Measurements from ENCODE around the gene CLCA2. TPM values are rescaled to one million over a fixed set of nuclear protein-coding genes. Genes with fewer than 3 reads are reported as not detected.
"Not testable (repeated sequence)": the region's sequence is repeated elsewhere in the genome, so short reads cannot be mapped to it uniquely, and the experiment has no call there.

Gene CLCA2
- polyA plus RNA-seq, 1 donor from 2014 or later = not detected

DNA sequence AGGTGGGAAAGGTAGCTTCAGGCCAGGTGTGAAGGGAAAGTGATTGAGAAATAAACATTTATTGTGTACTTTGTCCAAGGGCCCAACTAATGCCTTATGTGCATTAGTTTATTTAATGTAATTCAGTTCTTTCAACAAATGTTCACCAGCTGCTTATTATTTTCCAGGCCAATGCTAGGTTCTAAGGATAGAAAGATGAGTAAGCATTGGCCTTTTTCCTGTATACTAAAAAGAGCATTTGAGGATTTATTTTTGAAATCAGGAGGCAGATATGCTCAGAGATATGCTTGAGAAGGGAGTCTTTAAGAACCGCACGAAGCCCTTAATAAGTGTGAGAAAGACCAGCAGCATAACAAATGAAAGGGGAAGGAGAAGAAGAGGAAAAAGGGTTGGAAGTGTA lies 76.7 kb downstream of the CLCA2 start:
- Histone ChIP-seq H4K20me1 (ENCODE audit: insufficient read depth) (no peaks in the 10 kb centered on the region), H3K9me3 (ENCODE audit: low read length) (no peaks in the 10 kb centered on the region), H3K9me2 (ENCODE audit: insufficient read depth, low read length) (no peaks in the 10 kb centered on the region), H3K9ac (ENCODE audit: low read length) (no peak overlapping the region), H3K79me2 (replicated peaks; ENCODE audit: insufficient read depth, low read length) (no peaks in the 10 kb centered on the region), H2AFZ (ENCODE audit: low read depth, low read length) (no peak overlapping the region), H3K27me3 (ENCODE audit: insufficient read depth, low read depth, low read length) (no peaks in the 10 kb centered on the region), H3F3A (ENCODE audit: insufficient read depth, low read length, poor library complexity, severe bottlenecking) (no peaks in the 10 kb centered on the region), H3K27ac (ENCODE audit: low read length) (no peak overlapping the region), H3K36me3 (ENCODE audit: insufficient read depth, low read length) (no peaks in the 10 kb centered on the region), H3K4me3 (ENCODE audit: low read length) (no peak overlapping the region), H3K4me2 (ENCODE audit: low read length) (no peak overlapping the region)
- TF ChIP-seq, protein P1, sequence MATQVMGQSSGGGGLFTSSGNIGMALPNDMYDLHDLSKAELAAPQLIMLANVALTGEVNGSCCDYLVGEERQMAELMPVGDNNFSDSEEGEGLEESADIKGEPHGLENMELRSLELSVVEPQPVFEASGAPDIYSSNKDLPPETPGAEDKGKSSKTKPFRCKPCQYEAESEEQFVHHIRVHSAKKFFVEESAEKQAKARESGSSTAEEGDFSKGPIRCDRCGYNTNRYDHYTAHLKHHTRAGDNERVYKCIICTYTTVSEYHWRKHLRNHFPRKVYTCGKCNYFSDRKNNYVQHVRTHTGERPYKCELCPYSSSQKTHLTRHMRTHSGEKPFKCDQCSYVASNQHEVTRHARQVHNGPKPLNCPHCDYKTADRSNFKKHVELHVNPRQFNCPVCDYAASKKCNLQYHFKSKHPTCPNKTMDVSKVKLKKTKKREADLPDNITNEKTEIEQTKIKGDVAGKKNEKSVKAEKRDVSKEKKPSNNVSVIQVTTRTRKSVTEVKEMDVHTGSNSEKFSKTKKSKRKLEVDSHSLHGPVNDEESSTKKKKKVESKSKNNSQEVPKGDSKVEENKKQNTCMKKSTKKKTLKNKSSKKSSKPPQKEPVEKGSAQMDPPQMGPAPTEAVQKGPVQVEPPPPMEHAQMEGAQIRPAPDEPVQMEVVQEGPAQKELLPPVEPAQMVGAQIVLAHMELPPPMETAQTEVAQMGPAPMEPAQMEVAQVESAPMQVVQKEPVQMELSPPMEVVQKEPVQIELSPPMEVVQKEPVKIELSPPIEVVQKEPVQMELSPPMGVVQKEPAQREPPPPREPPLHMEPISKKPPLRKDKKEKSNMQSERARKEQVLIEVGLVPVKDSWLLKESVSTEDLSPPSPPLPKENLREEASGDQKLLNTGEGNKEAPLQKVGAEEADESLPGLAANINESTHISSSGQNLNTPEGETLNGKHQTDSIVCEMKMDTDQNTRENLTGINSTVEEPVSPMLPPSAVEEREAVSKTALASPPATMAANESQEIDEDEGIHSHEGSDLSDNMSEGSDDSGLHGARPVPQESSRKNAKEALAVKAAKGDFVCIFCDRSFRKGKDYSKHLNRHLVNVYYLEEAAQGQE (IDR thresholded peaks at IDR 0.05; ENCODE audit: borderline replicate concordance) = no peak
- TF ChIP-seq TAF1 (IDR thresholded peaks at IDR 0.05; ENCODE audit: low read depth) (no peak), POLR2AphosphoS5 (IDR thresholded peaks at IDR 0.05) (no peak), SMC3 (conservative IDR thresholded peaks at IDR 0.05; ENCODE audit: poor library complexity) (no peak)

DNA sequence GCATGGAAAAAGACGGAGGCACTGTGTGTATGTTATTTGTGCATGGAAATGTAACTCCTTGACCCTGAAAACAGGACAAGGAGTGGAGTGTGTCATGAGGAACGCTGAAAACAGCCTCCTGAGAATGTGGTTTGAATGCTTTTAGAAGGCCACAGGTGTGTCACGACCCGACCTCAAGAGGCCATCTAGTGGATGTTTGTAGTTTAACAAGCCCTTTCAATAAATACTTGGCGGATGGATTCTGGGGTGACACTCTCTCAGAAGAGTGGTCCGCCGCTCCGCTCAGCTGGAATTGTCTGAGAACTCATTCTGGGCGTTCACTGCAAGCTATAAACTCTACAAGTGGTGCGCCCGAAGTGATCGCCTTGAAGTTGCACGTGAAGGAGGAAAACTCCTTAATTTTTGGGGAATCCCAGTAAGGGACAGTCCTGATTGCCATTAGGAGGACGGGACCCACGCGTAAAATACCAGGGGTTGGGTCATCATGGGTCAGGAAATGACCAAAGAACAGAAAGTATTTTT lies 78.2 kb downstream of the CLCA2 start:
- H3K4me2 ChIP-seq (ENCODE audit: low read length); H2AFZ ChIP-seq (ENCODE audit: low read depth, low read length); H3K9me2 ChIP-seq (ENCODE audit: insufficient read depth, low read length); H3K4me3 ChIP-seq (ENCODE audit: low read length); H3K9me3 ChIP-seq (ENCODE audit: low read length); H4K20me1 ChIP-seq (ENCODE audit: insufficient read depth); H3K36me3 ChIP-seq (ENCODE audit: insufficient read depth, low read length); H3K27me3 ChIP-seq (ENCODE audit: insufficient read depth, low read depth, low read length); H3K79me2 ChIP-seq (replicated peaks; ENCODE audit: insufficient read depth, low read length); H3K9ac ChIP-seq (ENCODE audit: low read length); H3F3A ChIP-seq (ENCODE audit: insufficient read depth, low read length, poor library complexity, severe bottlenecking); H3K27ac ChIP-seq (ENCODE audit: low read length): not testable (repeated sequence)

DNA sequence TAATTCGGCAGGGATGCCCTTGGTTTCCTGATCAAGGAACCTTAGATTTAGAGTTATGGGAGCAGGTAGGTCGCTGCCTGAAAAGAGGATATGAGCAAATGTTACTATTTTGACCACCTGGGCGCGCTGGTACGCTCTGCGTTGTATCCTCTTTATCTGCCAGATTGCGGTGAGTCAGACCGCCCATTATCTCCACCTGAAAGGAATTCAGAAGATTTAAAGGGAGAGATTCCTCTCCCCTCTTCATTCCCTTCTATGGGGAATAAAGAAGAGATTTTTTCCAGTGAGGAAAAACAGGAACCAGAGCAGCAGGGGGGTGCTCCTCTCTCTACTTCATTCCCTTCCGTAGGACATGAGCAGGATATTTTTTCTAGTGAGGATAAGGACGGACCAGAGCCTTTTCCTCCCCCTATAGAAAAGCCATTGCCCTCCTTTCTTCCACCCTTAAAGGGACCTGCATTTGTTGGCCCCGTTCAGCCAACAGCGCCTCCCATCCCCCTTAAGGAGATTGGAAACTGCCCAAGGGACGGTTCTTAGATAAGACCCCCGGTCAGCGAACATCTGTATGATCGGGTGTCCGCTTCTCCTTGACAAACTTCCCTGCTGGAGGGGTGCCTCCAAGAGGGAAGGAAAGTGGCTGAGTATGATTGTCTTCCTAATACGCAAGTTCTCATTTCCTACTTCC lies 78.9 kb downstream of the CLCA2 start:
- no peak overlapping the region for H2AFZ ChIP-seq (ENCODE audit: low read depth, low read length)
- no peaks in the 10 kb centered on the region for H3K9me3 ChIP-seq (ENCODE audit: low read length)
- no peaks in the 10 kb centered on the region for H3K27me3 ChIP-seq (ENCODE audit: insufficient read depth, low read depth, low read length)
- H3K9me2 ChIP-seq (ENCODE audit: insufficient read depth, low read length) = no peaks in the 10 kb centered on the region
- no peaks in the 10 kb centered on the region for H4K20me1 ChIP-seq (ENCODE audit: insufficient read depth)
- no peaks in the 10 kb centered on the region for H3K79me2 ChIP-seq (replicated peaks; ENCODE audit: insufficient read depth, low read length)
- TF ChIP-seq POLR2AphosphoS5 (IDR thresholded peaks at IDR 0.05) (no peak), EP300 (conservative IDR thresholded peaks at IDR 0.05; ENCODE audit: poor library complexity, severe bottlenecking) (no peak), SMC3 (conservative IDR thresholded peaks at IDR 0.05; ENCODE audit: poor library complexity) (no peak), RAD21 (conservative IDR thresholded peaks at IDR 0.05) (no peak), TAF1 (IDR thresholded peaks at IDR 0.05; ENCODE audit: low read depth) (no peak), EZH2 (IDR thresholded peaks at IDR 0.05; ENCODE audit: borderline replicate concordance, insufficient read depth, low read length, poor library complexity, severe bottlenecking) (no peak), MXI1 (conservative IDR thresholded peaks at IDR 0.05; ENCODE audit: poor library complexity, severe bottlenecking) (no peak)
- TF ChIP-seq, protein P2, sequence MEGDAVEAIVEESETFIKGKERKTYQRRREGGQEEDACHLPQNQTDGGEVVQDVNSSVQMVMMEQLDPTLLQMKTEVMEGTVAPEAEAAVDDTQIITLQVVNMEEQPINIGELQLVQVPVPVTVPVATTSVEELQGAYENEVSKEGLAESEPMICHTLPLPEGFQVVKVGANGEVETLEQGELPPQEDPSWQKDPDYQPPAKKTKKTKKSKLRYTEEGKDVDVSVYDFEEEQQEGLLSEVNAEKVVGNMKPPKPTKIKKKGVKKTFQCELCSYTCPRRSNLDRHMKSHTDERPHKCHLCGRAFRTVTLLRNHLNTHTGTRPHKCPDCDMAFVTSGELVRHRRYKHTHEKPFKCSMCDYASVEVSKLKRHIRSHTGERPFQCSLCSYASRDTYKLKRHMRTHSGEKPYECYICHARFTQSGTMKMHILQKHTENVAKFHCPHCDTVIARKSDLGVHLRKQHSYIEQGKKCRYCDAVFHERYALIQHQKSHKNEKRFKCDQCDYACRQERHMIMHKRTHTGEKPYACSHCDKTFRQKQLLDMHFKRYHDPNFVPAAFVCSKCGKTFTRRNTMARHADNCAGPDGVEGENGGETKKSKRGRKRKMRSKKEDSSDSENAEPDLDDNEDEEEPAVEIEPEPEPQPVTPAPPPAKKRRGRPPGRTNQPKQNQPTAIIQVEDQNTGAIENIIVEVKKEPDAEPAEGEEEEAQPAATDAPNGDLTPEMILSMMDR (IDR thresholded peaks at IDR 0.05; ENCODE audit: poor library complexity, severe bottlenecking) = no peak
- TF ChIP-seq, protein P1 (IDR thresholded peaks at IDR 0.05; ENCODE audit: borderline replicate concordance) = no peak
- no peak overlapping the region for H3K9ac ChIP-seq (ENCODE audit: low read length)
- no peaks in the 10 kb centered on the region for H3K36me3 ChIP-seq (ENCODE audit: insufficient read depth, low read length)
- H3K4me2 ChIP-seq (ENCODE audit: low read length) = no peak overlapping the region
- no peak overlapping the region for H3K27ac ChIP-seq (ENCODE audit: low read length)
- no peak overlapping the region for H3K4me3 ChIP-seq (ENCODE audit: low read length)
- H3F3A ChIP-seq (ENCODE audit: insufficient read depth, low read length, poor library complexity, severe bottlenecking) = no peaks in the 10 kb centered on the region

Measured in neural cell (in vitro differentiated cells).